Measurements from ENCODE around the gene SKI.
A peak's percentile ranks its signal among the peaks of the same experiment; 100 is the strongest.

- TF ChIP-seq CTCF (IDR thresholded peaks at IDR 0.05) (no peak), POLR2A (IDR thresholded peaks at IDR 0.05) (peak in 1 of 2 donors; percentile 41)
These were observed 72.9 kb downstream of the SKI start for GRCh38 chr1:2300851-2301606.
